Body of pancreas (tissue), 4 donors: ENCODE data around the gene DOK6. TPM values are rescaled to one million over a fixed set of nuclear protein-coding genes. Genes with fewer than 3 reads are reported as not detected.

ENCODE experiments used
- ATAC-seq: fragments of 150-250 bp; one replicate; pipeline ENCODE4 v1.9.1; 2016
- DNase-seq, 4 donors: peaks; one replicate each; pipeline ENCODE4 v3.0.0-alpha.2; 2019
- H3K27ac ChIP-seq, 4 donors: fragments of 200-600 bp; sonication (generic); 1 replicate in 3 of 4; 2 replicates in 1 of 4; pipeline versions ENCODE4 v1.5.1 to v1.6.1; 2016 to 2019; ENCODE audit warnings: mild to moderate bottlenecking in 1 of 4, mixed read lengths in 1 of 4, moderate library complexity in 1 of 4
- H3K27me3 ChIP-seq, 2 donors: fragments of 200-600 bp; sonication (generic); one replicate each; pipeline ENCODE4 v1.6.0; 2016; ENCODE audit warnings: mild to moderate bottlenecking in 1 of 2
- H3K36me3 ChIP-seq, 2 donors: fragments of 200-600 bp; sonication (generic); replicated peaks in 1 of 2; 2 replicates each; pipeline ENCODE4 v1.5.1; 2016; ENCODE audit warnings: low read depth in 2 of 2; ENCODE audit not compliant: insufficient read depth in 1 of 2
- H3K4me1 ChIP-seq: fragments of 200-600 bp; sonication (generic); one replicate; pipeline ENCODE4 v1.6.0; 2016
- H3K4me3 ChIP-seq, 2 donors: fragments of 200-600 bp; sonication (generic); 1 replicate in 1 of 2; 2 replicates in 1 of 2; pipeline ENCODE4 v1.5.1; 2016 to 2019
- H3K9me3 ChIP-seq, 3 donors: fragments of 200-600 bp; sonication (generic); 1 replicate in 2 of 3; 2 replicates in 1 of 3; pipeline ENCODE4 v1.5.1; 2016
- CTCF ChIP-seq, 7 experiments: fragments of 450-650 bp in 4 of 7; fragments of 200-600 bp in 3 of 7; sonication (generic) in 3 of 7; IDR thresholded peaks; one replicate each; pipeline ENCODE4 v1.5.1; 2016 to 2019; ENCODE audit warnings: antibody characterized with exemption in 7 of 7
- POLR2A ChIP-seq, 3 donors: fragments of 450-650 bp; IDR thresholded peaks; one replicate each; pipeline ENCODE4 v1.6.1; 2016; ENCODE audit warnings: antibody characterized with exemption in 3 of 3, mild to moderate bottlenecking in 2 of 3
- WGBS, 2 donors: methylation state at CpG; one replicate each; pipeline ENCODE4 v1.1.5; 2017; 5-methylcytosine and 5-hydroxymethylcytosine counted together
- intact Hi-C: fragments of 100-400 bp; cut with DNase I; formaldehyde crosslinking; loops from one replicate; pipeline ENCODE4 v1.15.1; 2023
- total RNA-seq, 2 donors: library from RNA; depleted of rRNA; stranded (reverse); fragments of >200 nt; gene quantifications; one replicate each; pipeline ENCODE4 v1.1.0, GENCODE V29; 2016

Gene DOK6
- total RNA-seq, 2 donors from 2014 or later: under 0.01 to 0.66 TPM

GRCh38 chr18:69674966-69675365 lies 274.3 kb downstream of the DOK6 start:
- intact Hi-C loops: no loop called here
- H3K4me1 ChIP-seq: no peaks in the 10 kb centered on the region
- H3K27me3 ChIP-seq: no peaks in the 10 kb centered on the region
- no peak overlapping the region for H3K4me3 ChIP-seq
- no peaks in the 10 kb centered on the region for H3K9me3 ChIP-seq
- no peak for ATAC-seq
- no peak for TF ChIP-seq CTCF (IDR thresholded peaks at IDR 0.05)
- TF ChIP-seq POLR2A (IDR thresholded peaks at IDR 0.05): no peak
- 66 to 92% methylated on average over 2 of the region's 2 CpGs for whole genome bisulfite sequencing, 2 donors
- DNase-seq: no peak
- no peaks in the 10 kb centered on the region for H3K36me3 ChIP-seq
- no peak overlapping the region for H3K27ac ChIP-seq

- no peaks in the 10 kb centered on the region for H3K36me3 ChIP-seq
- H3K9me3 ChIP-seq: no peaks in the 10 kb centered on the region
- H3K27me3 ChIP-seq: no peaks in the 10 kb centered on the region
- H3K4me3 ChIP-seq: no peak overlapping the region
- TF ChIP-seq POLR2A (IDR thresholded peaks at IDR 0.05): no peak
- TF ChIP-seq CTCF (IDR thresholded peaks at IDR 0.05): no peak
- H3K27ac ChIP-seq: no peak overlapping the region
- intact Hi-C loops: no loop called here
- no peak for DNase-seq
- ATAC-seq: no peak
- 92 to 93% methylated on average over 6 of the region's 6 CpGs for WGBS, 2 donors
- H3K4me1 ChIP-seq: no peaks in the 10 kb centered on the region
Measured at GRCh38 chr18:69677595-69677994, 276.9 kb downstream of the DOK6 start.

GRCh38 chr18:69680123-69680522 lies 279.4 kb downstream of the DOK6 start:
- intact Hi-C loops: no loop called here
- 73 to 75% methylated on average over 4 of the region's 4 CpGs for WGBS, 2 donors
- TF ChIP-seq POLR2A (IDR thresholded peaks at IDR 0.05) (no peak), CTCF (IDR thresholded peaks at IDR 0.05) (no peak)
- H3K4me1 ChIP-seq: no peaks in the 10 kb centered on the region
- ATAC-seq: no peak
- DNase-seq: no peak
- no peaks in the 10 kb centered on the region for H3K9me3 ChIP-seq
- H3K36me3 ChIP-seq: no peaks in the 10 kb centered on the region
- H3K27ac ChIP-seq: no peak overlapping the region
- H3K4me3 ChIP-seq: no peak overlapping the region
- H3K27me3 ChIP-seq: no peaks in the 10 kb centered on the region

GRCh38 chr18:69683176-69683575 lies 282.5 kb downstream of the DOK6 start:
- intact Hi-C loops: no loop called here
- Histone ChIP-seq H3K27me3 (no peaks in the 10 kb centered on the region), H3K27ac (no peak overlapping the region), H3K9me3 (no peaks in the 10 kb centered on the region), H3K4me3 (no peak overlapping the region), H3K4me1 (no peaks in the 10 kb centered on the region), H3K36me3 (no peaks in the 10 kb centered on the region)
- TF ChIP-seq POLR2A (IDR thresholded peaks at IDR 0.05): no peak
- no peak for TF ChIP-seq CTCF (IDR thresholded peaks at IDR 0.05)
- DNase-seq (no peak), ATAC-seq (no peak)
- WGBS, 2 donors: 60 to 61% methylated on average over 2 of the region's 2 CpGs

GRCh38 chr18:69684789-69685188 lies 284.1 kb downstream of the DOK6 start:
- Histone ChIP-seq H3K36me3 (no peaks in the 10 kb centered on the region), H3K4me3 (no peak overlapping the region), H3K27ac (no peak overlapping the region), H3K9me3 (no peaks in the 10 kb centered on the region), H3K27me3 (no peaks in the 10 kb centered on the region), H3K4me1 (no peaks in the 10 kb centered on the region)
- WGBS, 2 donors: 19 to 56% methylated on average over 2 of the region's 2 CpGs
- DNase-seq (no peak), ATAC-seq (no peak)
- intact Hi-C loops: no loop called here
- no peak for TF ChIP-seq CTCF (IDR thresholded peaks at IDR 0.05)
- TF ChIP-seq POLR2A (IDR thresholded peaks at IDR 0.05): no peak
